Cardiac fibroblast (primary cell): ENCODE measurements around the gene GJD3.

Experiments used
- DNase-seq, 2 donors: peaks; one replicate each; pipeline versions ENCODE4 v3.0.0 to v3.0.0-alpha.2; 2010; ENCODE audit warnings: low read depth in 2 of 2
- H3K4me3 ChIP-seq, 2 donors: replicated peaks in 1 of 2; 1 replicate in 1 of 2; 2 replicates in 1 of 2; pipeline ENCODE4 v1.5.1; 2011; ENCODE audit warnings: low read depth in 2 of 2, low read length in 2 of 2, mild to moderate bottlenecking in 2 of 2, moderate library complexity in 1 of 2
- TF ChIP-seq, protein P1 (sequence below): IDR thresholded peaks from one replicate; pipeline ENCODE4 v1.5.1; 2011; ENCODE audit warnings: low read depth, mild to moderate bottlenecking, low read length, inconsistent platforms

The GJD3 gene

DNA sequence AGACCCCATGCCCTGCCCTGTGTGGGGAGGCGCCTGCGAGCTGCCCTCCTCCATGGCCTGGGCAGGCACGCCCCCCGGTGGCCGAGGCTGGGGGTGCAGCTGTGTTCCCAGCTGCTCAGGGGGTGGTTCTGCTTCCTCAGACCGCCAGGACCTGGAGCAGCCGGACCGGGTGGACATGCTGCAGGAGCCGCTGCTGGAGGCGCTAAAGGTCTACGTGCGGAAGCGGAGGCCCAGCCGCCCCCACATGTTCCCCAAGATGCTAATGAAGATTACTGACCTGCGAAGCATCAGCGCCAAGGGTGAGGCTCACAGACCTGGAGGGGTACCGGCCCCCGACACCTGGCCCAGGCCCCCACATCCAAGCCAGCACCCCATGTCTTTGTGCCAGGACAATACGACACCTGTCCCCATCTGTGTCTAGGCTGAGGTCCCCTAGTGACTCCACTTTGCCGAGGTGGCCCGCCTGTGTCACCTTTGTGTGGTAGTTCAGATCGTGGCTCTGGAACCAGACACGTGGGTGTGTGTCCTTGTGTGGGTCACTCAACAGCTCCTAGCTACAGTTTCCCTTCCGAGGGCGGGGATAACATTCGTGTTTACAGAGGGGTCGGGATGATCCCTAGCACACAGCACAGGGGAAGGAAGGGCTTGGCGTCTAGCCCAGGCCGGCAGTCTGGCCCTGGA lies 9.3 kb downstream of the GJD3 start:
- DNase-seq = peak; percentile 61 to 65
- no peak overlapping the region for H3K4me3 ChIP-seq
- TF ChIP-seq, protein P1, sequence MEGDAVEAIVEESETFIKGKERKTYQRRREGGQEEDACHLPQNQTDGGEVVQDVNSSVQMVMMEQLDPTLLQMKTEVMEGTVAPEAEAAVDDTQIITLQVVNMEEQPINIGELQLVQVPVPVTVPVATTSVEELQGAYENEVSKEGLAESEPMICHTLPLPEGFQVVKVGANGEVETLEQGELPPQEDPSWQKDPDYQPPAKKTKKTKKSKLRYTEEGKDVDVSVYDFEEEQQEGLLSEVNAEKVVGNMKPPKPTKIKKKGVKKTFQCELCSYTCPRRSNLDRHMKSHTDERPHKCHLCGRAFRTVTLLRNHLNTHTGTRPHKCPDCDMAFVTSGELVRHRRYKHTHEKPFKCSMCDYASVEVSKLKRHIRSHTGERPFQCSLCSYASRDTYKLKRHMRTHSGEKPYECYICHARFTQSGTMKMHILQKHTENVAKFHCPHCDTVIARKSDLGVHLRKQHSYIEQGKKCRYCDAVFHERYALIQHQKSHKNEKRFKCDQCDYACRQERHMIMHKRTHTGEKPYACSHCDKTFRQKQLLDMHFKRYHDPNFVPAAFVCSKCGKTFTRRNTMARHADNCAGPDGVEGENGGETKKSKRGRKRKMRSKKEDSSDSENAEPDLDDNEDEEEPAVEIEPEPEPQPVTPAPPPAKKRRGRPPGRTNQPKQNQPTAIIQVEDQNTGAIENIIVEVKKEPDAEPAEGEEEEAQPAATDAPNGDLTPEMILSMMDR = peak; percentile 93

DNA sequence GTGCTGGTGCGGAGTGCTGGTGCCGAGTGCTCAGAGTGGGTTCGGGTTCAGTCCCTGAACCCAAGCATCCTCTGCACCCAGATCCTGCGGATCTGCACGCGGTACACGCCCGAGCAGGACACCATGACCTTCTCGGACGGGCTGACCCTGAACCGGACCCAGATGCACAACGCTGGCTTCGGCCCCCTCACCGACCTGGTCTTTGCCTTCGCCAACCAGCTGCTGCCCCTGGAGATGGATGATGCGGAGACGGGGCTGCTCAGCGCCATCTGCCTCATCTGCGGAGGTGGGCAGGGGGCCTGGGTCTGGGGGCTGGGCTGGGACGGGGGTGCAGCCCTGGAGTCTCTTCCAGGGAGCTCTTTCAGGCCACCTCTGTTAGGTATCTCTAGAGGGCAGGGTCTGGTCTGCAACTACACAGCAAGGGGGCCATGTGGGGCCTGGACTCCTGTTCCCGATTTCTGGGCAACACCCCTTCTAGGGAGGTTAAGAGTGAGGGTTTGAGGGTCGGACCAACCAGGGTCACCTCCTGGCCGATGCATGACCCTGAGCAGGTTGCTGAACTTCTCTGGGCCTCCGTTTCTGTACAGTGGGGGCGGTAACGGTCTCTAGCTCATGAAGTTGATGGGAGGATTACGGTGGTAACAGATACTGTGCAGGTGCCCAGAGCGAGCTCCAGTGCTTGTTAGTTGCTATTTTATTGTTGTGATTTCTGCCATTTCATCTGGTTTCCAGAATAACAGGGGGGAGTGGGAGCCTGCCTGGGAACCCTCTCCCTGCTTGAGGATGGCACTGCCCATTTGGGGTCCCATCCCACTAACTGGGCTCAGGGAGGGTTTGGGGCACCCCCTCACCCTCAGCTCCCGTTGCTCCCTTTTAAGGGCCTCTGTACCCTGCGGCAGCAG lies 10.1 kb downstream of the GJD3 start:
- no peak for DNase-seq
- no peak overlapping the region for H3K4me3 ChIP-seq
- TF ChIP-seq, protein P1 = no peak

DNA sequence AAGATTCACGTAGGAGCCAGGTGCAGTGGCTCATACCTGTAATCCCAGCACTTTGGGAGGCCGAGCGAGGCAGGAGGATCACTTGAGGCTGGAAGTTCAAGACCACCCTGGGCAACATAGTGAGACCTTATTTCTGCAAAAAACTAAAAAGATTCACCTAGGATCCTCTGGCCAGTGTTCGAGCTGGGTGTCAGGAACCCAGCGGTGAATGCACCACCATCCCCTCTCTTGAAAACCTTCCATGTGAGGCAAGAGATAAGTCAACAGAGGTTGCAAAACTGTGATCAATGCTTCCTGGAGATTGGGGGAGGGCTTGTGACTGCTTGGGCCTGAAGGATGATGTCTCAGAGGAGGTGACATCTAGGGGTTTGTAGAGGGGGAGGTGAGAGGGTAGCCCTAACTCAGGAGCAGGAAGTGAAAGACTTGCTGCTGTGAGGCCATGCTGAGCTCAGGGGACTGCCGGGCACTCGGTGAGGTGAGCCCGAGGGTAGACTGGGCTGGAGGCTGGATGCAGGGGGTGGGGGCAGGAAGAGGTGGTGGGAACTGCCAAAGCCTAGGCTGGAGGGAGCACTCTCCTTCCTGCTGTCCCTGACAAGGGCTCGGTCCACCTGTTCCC lies 11.7 kb downstream of the GJD3 start:
- no peak for DNase-seq
- TF ChIP-seq, protein P1 = no peak
- H3K4me3 ChIP-seq = no peak overlapping the region

DNA sequence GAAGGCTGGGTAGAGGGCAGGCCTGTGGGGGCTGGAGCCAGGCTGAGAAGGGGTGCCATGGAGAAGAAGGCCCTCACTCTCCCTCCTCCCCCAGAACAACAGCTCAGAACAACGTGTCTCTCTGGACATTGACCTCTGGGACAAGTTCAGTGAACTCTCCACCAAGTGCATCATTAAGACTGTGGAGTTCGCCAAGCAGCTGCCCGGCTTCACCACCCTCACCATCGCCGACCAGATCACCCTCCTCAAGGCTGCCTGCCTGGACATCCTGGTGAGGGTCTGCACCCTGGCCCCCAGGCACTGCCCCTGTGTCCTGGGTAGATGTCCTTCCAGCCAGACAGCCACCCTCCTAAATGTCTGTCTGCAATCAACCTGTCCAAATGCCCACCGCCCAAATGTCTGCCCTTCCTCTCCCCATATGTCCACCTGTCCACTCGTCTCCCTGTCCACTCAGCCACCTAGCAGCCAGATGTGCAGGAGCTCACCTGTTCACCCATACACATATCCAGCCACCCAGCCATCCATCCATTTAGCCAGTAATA lies 12.2 kb downstream of the GJD3 start:
- TF ChIP-seq, protein P1 = no peak
- no peak overlapping the region for H3K4me3 ChIP-seq
- no peak for DNase-seq

DNA sequence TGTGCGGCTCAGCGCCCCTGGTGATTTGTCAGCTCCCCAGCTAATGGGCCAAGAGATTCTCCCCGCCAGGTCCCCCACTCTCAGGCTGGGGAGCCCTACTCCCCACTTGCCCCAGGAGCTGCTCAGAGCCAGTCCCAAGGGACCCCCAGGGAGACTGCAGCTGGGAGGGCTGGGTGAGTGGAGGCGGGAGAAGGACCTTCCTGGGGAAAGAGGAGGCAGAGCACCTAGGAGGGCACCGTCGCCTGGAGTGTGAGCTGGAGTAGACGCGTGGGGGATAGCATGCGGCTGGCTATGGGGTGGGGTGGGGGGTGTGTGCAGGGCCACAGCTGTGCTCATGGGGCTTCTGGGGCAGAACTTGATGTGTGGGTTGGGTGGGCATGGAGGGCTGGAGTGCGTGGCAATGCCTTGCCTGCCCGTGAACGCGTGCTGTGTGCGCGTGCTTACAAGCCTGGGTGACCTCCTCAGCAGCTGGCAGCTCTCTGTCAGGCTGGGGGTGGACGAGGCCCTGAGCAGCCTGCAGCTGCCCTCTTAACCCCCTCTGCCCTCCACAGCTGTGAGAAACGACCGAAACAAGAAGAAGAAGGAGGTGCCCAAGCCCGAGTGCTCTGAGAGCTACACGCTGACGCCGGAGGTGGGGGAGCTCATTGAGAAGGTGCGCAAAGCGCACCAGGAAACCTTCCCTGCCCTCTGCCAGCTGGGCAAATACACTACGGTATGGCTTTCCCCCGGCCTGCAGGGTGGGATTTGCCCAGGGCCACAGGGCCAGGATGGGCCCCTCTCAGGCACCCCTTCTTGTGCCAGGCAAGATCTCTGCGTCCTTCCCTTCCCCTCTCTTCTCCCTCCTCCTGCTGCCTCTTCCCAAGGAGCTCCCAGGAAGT lies 12.9 kb downstream of the GJD3 start:
- TF ChIP-seq, protein P1 = no peak
- no peak for DNase-seq
- H3K4me3 ChIP-seq = no peak overlapping the region

DNA sequence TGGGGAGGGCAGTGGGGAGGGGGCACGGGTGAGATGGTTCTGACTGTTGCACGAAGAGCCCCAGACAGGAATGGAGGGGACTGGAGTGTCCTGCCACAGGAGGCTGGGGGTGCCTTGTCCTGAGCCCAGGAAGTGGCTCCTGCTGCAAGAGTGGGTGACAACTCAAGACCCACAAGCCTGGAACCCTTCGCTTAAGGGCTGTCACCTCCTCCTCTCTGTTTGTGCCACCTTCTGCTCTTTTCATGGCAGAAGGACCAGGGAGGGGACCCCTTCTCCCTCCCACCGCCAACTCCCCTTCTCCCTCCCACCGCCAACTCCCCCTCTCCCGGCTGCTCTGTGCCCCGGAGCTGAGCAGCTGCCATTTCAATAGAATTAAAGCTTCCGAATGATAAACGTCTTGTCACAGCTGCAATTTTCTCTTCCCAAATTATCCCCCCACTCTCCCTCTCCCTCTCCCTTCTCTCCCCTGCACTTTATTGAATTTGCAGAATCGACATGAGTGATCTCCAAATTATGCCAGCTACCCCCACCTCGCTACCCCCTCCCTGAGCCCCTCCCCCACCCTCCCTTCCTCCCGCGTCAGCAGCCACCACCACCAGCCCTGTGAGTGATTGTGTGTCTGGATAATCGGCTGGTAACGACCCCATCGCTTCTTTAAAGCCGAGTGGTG lies 13.7 kb downstream of the GJD3 start:
- no peak for DNase-seq
- H3K4me3 ChIP-seq = no peak overlapping the region
- TF ChIP-seq, protein P1 = no peak
